GM18502 (cell line): ENCODE measurements around the gene CELSR1.

ENCODE experiments used
- ATAC-seq: cut with Tn5 transposase; IDR thresholded peaks from one replicate; pipeline ENCODE4 v1.9.1; 2021; ENCODE audit warnings: mild to moderate bottlenecking; ENCODE audit not compliant: unreplicated experiment, poor library complexity

Gene CELSR1

GRCh38 chr22:46390105-46390651 lies 147.2 kb downstream of the CELSR1 start:
- ATAC-seq: no peak

GRCh38 chr22:46389081-46389480 lies 148.3 kb downstream of the CELSR1 start:
- no peak for ATAC-seq

DNA sequence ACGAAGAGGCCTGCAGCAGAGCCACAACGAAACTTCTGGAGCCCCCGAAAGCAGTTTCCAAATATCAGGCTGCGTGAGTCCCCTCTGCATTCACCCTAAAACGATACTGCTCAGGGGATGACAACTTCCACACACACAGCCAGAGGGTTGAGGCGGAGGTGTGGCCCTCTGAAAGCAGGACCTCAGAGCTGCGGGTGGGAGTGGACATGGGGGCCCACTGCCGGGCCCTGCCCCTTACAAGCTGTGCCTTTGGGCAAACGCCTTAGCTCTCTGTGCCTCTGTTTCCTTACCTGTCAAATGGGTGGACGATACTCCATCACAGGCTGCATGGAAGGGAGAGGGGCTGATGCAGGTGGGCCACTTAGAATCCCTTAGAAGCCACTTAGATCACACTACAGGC lies 148.8 kb downstream of the CELSR1 start:
- no peak for ATAC-seq

DNA sequence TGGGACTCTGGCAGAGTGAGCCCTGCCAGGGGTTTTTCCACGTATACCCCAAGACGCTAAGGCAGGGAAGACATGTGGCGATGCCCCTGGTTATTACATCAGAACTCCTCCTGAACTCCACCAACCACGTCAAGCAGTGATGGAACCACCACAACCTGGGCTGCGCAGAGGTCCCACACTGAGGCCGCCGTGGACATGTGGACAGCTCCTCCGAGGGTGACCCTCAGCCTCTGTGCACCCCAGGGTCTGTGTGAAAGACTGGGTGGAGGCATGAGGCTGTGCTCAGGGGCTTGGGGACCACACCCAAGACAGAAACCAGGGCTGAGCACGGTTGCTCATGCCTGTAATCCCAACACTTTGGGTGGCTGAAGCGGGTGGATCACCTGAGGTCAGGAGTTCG lies 149.7 kb downstream of the CELSR1 start:
- ATAC-seq: no peak

- ATAC-seq: no peak
Observed at GRCh38 chr22:46386312-46386711, 151.1 kb downstream of the CELSR1 start.

GRCh38 chr22:46382524-46382923 lies 154.9 kb downstream of the CELSR1 start:
- ATAC-seq: no peak

DNA sequence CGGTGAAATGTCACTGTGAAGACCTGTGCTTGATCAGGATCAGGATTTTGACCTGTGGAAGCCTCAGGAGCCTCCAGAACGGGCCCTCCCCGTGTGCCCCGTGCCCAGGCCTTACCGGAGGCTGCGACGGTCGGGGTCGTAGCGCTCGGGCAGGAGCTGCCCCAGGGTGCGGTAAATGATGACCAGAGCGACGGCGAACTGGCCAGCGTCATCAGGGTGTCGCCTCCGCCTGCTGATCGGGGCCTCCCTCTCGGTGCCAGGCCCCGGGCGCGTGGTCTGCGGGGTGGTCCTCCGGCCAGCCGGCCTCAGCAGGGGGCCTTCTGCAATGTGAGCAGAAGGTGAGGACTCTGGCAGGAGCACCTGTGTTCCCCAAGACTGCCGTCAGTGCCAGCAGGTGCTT lies 155.7 kb downstream of the CELSR1 start:
- no peak for ATAC-seq

DNA sequence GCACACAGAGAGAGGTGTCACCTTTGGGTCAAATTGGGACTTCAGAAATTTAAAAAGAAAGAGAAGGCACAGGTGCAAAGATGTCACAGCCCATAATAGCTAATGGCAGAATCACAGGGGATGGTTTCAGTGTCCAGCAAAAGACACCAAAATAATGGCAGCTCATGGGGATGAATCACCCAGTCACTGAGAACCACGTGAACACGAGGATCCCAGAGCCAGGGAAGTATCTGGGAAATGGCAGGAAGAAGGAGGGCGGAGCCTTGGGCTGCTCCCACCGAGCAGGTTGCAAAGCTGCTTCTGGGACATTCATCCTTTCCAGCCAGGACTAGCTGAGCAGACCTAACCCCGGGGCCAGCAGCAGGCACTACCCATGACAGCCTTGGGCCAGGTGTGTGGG lies 156.3 kb downstream of the CELSR1 start:
- no peak for ATAC-seq

DNA sequence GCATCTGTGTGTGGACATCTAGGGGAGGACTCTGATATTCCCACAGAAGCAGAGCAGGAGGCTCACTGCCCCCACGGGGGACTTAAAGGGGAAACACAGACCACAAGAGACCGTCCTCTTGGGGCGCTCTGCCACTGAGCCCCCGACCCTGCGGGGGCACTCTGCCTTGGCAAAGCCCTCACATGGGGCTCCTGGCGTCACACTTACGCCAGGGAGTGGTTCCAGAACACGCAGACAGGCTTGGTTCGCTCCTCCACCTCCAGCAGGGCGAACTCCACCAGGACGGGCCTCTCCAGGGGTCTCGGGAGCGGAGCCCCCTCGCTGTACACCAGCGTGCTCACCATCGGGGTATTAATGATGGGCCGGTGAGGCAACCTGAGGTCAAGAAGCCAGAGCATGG lies 156.8 kb downstream of the CELSR1 start:
- no peak for ATAC-seq

DNA sequence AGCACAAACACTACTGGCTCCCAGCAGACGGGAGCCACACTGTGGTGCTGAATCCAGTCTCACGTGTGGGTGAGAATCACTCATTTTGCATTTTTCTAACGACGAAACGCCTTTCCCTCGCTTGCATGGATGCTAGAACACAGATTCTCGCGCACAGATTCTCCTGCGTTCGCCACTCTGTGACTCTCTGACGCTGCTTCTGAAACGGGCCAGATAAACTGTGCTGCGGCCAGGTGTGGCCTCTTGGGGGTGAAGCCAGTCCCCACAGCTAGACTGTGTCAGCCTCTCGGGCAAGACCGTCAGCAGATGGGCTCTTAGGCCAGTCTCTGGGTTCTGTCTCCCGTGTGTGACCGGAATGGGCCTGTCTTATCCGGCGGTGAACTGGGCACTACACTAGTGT lies 157.4 kb downstream of the CELSR1 start:
- ATAC-seq: no peak

DNA sequence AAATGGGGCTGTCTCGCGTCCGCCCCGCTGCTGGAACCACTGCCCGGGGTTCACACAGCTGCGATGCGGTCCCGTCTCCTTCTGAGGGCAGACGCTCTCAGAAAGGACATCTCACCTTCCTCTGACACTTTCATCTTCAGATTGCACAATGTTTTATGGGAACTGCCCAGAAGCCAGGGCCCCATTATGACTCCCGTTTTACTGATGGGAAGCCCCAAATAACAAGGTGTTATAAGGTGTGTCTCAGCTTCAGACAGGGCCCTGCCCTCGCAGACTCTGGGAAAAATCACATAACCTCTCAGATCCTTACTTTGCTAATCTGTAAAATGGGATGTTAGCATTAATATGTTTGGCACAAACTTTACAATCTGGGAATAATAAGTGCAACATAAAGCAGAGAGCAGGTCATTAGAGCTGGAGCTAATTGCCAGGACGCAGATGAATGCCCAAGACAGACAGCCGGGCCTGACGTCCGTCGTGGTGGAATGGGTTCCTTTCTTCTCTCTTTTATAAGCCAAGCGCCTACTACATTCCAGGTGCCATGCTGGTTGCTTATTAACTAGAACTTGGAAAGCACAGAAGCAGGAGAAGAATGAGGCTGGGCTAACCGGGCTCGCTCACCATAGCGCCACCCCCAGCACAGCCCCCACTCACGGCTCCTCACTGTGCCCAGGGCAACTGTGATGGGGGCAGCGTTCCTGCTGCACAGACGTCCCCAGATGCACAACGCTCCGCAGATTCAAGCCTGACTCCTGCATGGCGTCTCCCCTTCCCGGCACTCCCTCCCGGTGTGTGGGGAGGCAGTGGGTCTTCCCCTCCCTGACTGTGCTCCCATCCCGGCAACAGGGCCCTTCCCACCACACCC lies 158.1 kb downstream of the CELSR1 start:
- ATAC-seq: no peak

- no peak for ATAC-seq
Observed at GRCh38 chr22:46378426-46379065, 158.9 kb downstream of the CELSR1 start.

GRCh38 chr22:46377525-46378425 lies 159.6 kb downstream of the CELSR1 start:
- ATAC-seq: no peak

DNA sequence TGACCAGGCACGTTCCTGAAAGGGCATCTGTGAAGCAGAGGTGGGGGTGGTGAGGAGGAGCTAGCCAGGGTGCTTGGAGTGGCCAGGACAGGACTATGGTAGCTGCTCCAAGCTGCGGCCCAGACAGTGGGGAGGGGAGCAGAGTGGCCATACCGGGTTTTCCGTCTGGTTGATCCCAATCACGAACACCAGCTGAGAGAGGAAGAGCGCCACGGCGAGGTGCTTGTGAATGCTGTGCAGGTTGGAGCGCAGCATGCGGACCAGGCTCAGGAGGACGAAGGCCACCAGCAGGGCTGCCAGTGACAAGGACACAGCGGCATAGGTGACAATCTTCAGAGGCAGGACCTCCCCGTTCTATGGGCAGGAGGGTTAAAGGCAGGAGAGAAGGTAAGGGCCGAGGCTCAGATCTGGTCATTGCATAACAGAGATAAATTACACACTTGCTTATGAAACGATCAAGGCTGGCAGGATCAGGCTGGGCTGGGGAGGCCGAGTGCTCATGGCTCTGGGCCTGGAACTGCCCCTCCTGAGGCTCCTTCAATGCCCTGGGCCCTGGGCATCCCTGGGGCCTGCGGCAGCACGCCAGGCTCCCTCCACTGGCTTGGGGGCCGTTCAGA lies 160.4 kb downstream of the CELSR1 start:
- ATAC-seq: no peak

- ATAC-seq: no peak
Observed at GRCh38 chr22:46376111-46376510, 161.3 kb downstream of the CELSR1 start.

DNA sequence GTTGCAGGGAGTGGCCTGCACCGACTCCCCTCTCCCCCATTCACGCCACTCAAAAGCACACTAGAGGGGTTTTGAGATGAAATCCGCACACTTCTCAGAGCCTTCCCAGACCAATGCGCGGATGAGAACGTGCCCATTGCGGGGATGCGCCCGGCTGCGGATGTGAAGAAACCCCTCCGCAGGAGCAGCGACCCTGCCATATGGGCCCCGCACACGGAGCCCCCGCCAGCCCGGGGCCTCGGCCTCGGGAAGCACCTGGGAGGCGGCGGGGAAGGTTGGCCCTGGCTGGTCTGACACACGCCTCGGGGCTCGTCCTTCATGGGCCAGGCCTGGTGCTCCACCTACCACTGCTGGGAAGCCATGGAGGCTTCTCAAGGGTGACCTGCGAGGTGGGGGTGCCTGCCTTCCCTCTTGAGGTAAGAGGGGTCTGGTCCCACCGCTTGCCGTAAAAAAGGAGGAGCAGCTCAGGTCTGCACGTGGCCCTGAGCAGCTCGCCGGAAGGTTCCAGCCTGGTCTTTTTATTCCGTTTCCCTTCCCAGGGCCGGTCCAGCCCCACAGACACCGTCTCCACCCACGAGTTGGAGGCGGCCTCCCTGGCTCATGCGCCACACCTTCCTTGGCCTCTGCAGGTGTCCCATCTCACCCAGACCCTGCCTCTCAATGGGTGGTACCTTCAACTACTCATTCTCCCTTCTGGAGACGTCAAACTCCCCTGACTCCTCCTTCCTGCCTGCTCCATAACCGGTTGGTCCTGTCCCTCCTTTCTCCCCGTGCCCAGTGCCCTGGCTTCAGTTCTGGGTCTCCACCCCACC lies 162.6 kb downstream of the CELSR1 start:
- ATAC-seq: no peak

- no peak for ATAC-seq
Observed at GRCh38 chr22:46373921-46374662, 163.3 kb downstream of the CELSR1 start.

DNA sequence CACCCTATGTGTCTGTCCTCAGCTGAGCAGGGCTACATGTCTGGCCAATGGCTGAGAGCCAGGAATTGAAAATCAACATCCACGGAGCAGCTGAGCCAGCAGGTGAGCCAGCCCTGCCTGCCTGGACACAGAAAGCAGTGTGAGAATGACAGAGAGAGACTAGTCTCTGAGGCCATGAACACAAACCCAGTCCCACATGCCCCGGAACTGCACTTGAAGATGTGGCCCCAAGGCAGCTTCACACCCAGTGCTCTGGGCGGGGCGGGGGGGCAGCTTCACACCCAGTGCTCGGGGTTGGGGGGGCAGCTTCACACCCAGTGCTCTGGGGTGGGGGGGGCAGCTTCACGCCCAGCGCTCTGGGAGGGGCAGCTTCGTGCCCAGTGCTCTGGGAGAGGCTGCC lies 164.3 kb downstream of the CELSR1 start:
- ATAC-seq: no peak

- no peak for ATAC-seq
Observed at GRCh38 chr22:46372686-46373085, 164.7 kb downstream of the CELSR1 start.
